BJ (cell line): ENCODE results near the gene TALDO1. TPM values are rescaled to one million over a fixed set of nuclear protein-coding genes. Genes with fewer than 3 reads are reported as not detected.

Experiments
- CTCF ChIA-PET: fragments of 350-600 bp; formaldehyde crosslinking; extraction: SDS; loops from one replicate; lab custom pipeline; 2021; ENCODE audit warnings: antibody characterized with exemption, inconsistent platforms; lab: Yijun Ruan, JAX
- POLR2A ChIA-PET: fragments of 300-600 bp; sonication (Branson Sonifier 250); formaldehyde crosslinking; extraction: SDS; loops from one replicate; lab custom pipeline; 2021; ENCODE audit warnings: antibody characterized with exemption; lab: Charles Lee
- DNase-seq: peaks from one replicate; pipeline ENCODE4 v3.0.0-alpha.2; 2011; ENCODE audit warnings: low read depth
- H3K27me3 ChIP-seq: 2 replicates; pipeline ENCODE4 v1.6.0; 2011; ENCODE audit warnings: low read length; ENCODE audit not compliant: control insufficient read depth, insufficient read depth
- H3K36me3 ChIP-seq: 2 replicates; pipeline ENCODE4 v1.5.1; 2011; ENCODE audit warnings: low read length; ENCODE audit not compliant: control insufficient read depth, insufficient read depth
- H3K4me3 ChIP-seq: 2 replicates; pipeline ENCODE4 v1.5.1; 2011; ENCODE audit warnings: low read depth, mild to moderate bottlenecking, control low read depth, low read length
- CTCF ChIP-seq: IDR thresholded peaks from 2 replicates; pipeline ENCODE4 v1.5.1; 2011; ENCODE audit warnings: low read depth, mild to moderate bottlenecking, control low read depth, inconsistent platforms, low read length, moderate library complexity; ENCODE audit not compliant: insufficient read depth
- polyA plus RNA-seq: library from polyadenylated mRNA; depleted of rRNA; stranded (reverse); fragments of >200 nt; gene quantifications from 2 replicates; pipeline ENCODE4 v1.2.3, GENCODE V29; 2011

The TALDO1 gene
- polyA plus RNA-seq, 1 experiment: 278 TPM

- ChIA-PET CTCF (interaction anchor here (1.4 to 4.4 kb wide), 4 partner anchors 24 to 167 kb away, joined by 4 to 18 read pairs (median 14); partner anchors contain the start of gene TALDO1), POLR2A (no interaction called here)
- H3K4me3 ChIP-seq: no peak overlapping the region
- no peak for DNase-seq
- peaks cover 4% of the 10 kb centered on the region for H3K36me3 ChIP-seq
- no peaks in the 10 kb centered on the region for H3K27me3 ChIP-seq
- no peak for TF ChIP-seq CTCF
These were observed 26.0 kb upstream of the TALDO1 start for GRCh38 chr11:721247-721740.

GRCh38 chr11:721741-722345, 25.4 kb upstream of the TALDO1 start:
- no peak overlapping the region for H3K4me3 ChIP-seq
- no peak for DNase-seq
- POLR2A ChIA-PET: no interaction called here
- H3K27me3 ChIP-seq: no peaks in the 10 kb centered on the region
- CTCF ChIA-PET: interaction anchor here (1.0 to 4.4 kb wide), 5 partner anchors 25 to 168 kb away, joined by 4 to 18 read pairs (median 11); partner anchors contain the start of gene TALDO1
- no peak for TF ChIP-seq CTCF
- peaks cover 4% of the 10 kb centered on the region for H3K36me3 ChIP-seq

- no peak for TF ChIP-seq CTCF
- CTCF ChIA-PET: interaction anchor here (1.0 to 4.4 kb wide), 8 partner anchors 15 to 168 kb away, joined by 3 to 18 read pairs (median 6); partner anchors contain the start of gene TALDO1
These were observed 24.9 kb upstream of the TALDO1 start for GRCh38 chr11:722346-722811.

GRCh38 chr11:723120-723883, 24.0 kb upstream of the TALDO1 start:
- Histone ChIP-seq H3K36me3 (peaks cover 4% of the 10 kb centered on the region), H3K4me3 (no peak overlapping the region), H3K27me3 (no peaks in the 10 kb centered on the region)
- CTCF ChIA-PET: interaction anchor here (0.6 to 6.9 kb wide), 17 partner anchors 16 to 169 kb away, joined by 3 to 43 read pairs (median 4); partner anchors contain the start of genes TALDO1 and TMEM80
- no peak for DNase-seq
- POLR2A ChIA-PET: interaction anchor here (0.6 kb wide), 1 partner anchor 58 kb away, joined by 5 read pairs; no protein-coding TSS in a partner anchor
- TF ChIP-seq CTCF: peak; percentile 62

More at GRCh38 chr11:722346-722811, 24.9 kb upstream of the TALDO1 start:
- no peaks in the 10 kb centered on the region for H3K27me3 ChIP-seq
- H3K36me3 ChIP-seq: peaks cover 4% of the 10 kb centered on the region
- DNase-seq: no peak
- no peak overlapping the region for H3K4me3 ChIP-seq
- POLR2A ChIA-PET: no interaction called here
